Measurements from ENCODE around the gene GOLGA3.

Gene GOLGA3

DNA sequence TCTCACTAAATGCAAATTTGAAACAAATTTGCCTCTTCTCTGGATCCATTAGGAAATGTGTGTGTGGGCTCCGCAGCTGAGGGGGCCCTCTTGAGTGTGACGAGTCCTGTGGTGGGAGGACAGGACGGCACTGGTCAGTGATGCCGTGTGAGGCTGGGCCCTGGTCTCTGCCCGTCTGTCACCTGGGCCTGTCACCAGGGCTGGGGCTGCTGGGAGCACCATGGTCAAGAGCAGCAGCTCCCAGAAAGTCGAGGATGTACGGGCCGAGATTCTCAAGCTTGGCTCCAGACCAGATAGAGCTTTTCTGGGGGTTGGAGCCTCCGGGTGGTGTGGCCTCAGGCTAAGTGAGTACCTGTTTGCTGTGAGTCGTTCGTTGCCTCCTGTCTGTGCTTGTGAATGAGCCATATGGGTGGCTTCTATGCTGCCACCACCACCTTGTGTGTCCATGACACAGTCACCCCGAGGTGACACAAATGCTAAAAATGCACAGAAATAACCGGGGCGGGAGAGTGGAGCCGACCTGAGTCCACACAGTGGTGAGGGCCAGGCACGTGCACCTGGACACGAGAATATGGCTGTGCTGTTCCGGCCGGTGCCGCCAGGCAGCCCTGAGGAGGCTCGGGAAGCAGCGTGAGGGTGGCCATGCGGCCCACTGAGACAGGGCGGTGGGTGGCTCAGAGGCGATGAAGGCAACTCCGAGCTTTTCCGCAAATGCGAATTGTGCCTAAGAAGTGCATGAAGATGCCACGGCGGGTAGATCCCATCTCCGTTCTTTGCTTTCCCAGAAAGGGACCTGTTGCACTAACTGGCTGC, 109.3 kb downstream of the GOLGA3 start:
- no peak for DNase-seq (ENCODE audit: low spot score)
